ENCODE results near the gene SPRN. TPM values are rescaled to one million over a fixed set of nuclear protein-coding genes. Genes with fewer than 3 reads are reported as not detected.
"Not testable (repeated sequence)": the region's sequence is repeated elsewhere in the genome, so short reads cannot be mapped to it uniquely, and the experiment has no call there.

SPRN gene
- total RNA-seq, 1 donor from 2014 or later, result not detected

GRCh38 chr10:133448120-133448519 lies 23.7 kb upstream of the SPRN start:
- no peak overlapping the region for H3K4me3 Mint-ChIP-seq
- no peak for DNase-seq
- intact Hi-C loops (cut with micrococcal nuclease), result loop anchor here (10.0 kb wide), 1 partner anchor 47 kb away; no protein-coding TSS in a partner anchor
- peaks cover 26% of the 10 kb centered on the region for H3K9me3 Mint-ChIP-seq
- H3K27me3 Mint-ChIP-seq, result no peaks in the 10 kb centered on the region
- H3K36me3 Mint-ChIP-seq (ENCODE audit: low read depth), result peaks cover 7% of the 10 kb centered on the region
- H3K27ac Mint-ChIP-seq, result no peak overlapping the region
- no peaks in the 10 kb centered on the region for H3K4me1 Mint-ChIP-seq

- Mint-ChIP-seq H3K27me3 (no peaks in the 10 kb centered on the region), H3K27ac (no peak overlapping the region), H3K4me3 (no peak overlapping the region), H3K9me3 (peaks cover 26% of the 10 kb centered on the region), H3K36me3 (ENCODE audit: low read depth) (peaks cover 7% of the 10 kb centered on the region), H3K4me1 (peaks cover 10% of the 10 kb centered on the region)
- intact Hi-C loops (cut with micrococcal nuclease), result loop anchor here (10.0 kb wide), 1 partner anchor 48 kb away; no protein-coding TSS in a partner anchor
- DNase-seq, result no peak
These were observed 22.6 kb upstream of the SPRN start for GRCh38 chr10:133446979-133447378.

GRCh38 chr10:133445751-133446708 lies 21.6 kb upstream of the SPRN start:
- H3K27me3 Mint-ChIP-seq, result no peaks in the 10 kb centered on the region
- peaks cover 12% of the 10 kb centered on the region for H3K4me1 Mint-ChIP-seq
- no peak for DNase-seq
- peaks cover 26% of the 10 kb centered on the region for H3K9me3 Mint-ChIP-seq
- peaks cover 7% of the 10 kb centered on the region for H3K36me3 Mint-ChIP-seq (ENCODE audit: low read depth)
- H3K4me3 Mint-ChIP-seq, result no peak overlapping the region
- intact Hi-C loops (cut with micrococcal nuclease), result loop anchor here (10.0 kb wide), 1 partner anchor 49 kb away; no protein-coding TSS in a partner anchor
- H3K27ac Mint-ChIP-seq, result no peak overlapping the region

- H3K9me3 Mint-ChIP-seq, result peaks cover 26% of the 10 kb centered on the region
- H3K4me1 Mint-ChIP-seq, result peaks cover 12% of the 10 kb centered on the region
- H3K4me3 Mint-ChIP-seq, result no peak overlapping the region
- peaks cover 7% of the 10 kb centered on the region for H3K36me3 Mint-ChIP-seq (ENCODE audit: low read depth)
- H3K27ac Mint-ChIP-seq, result no peak overlapping the region
- intact Hi-C loops (cut with micrococcal nuclease), result loop anchor here (10.0 kb wide), 1 partner anchor 50 kb away; no protein-coding TSS in a partner anchor
- no peak for DNase-seq
- no peaks in the 10 kb centered on the region for H3K27me3 Mint-ChIP-seq
These were observed 20.9 kb upstream of the SPRN start for GRCh38 chr10:133445268-133445732.

- Mint-ChIP-seq H3K27me3 (no peaks in the 10 kb centered on the region), H3K27ac (no peak overlapping the region), H3K9me3 (peaks cover 26% of the 10 kb centered on the region), H3K4me3 (no peak overlapping the region), H3K36me3 (ENCODE audit: low read depth) (peaks cover 7% of the 10 kb centered on the region), H3K4me1 (peaks cover 12% of the 10 kb centered on the region)
- intact Hi-C loops (cut with micrococcal nuclease), result loop anchor here (10.0 kb wide), 1 partner anchor 50 kb away; no protein-coding TSS in a partner anchor
- DNase-seq, result no peak
These were observed 20.2 kb upstream of the SPRN start for GRCh38 chr10:133444342-133445267.

GRCh38 chr10:133442967-133443924 lies 18.8 kb upstream of the SPRN start:
- no peak for DNase-seq
- H3K4me3 Mint-ChIP-seq, result no peak overlapping the region
- peaks cover 14% of the 10 kb centered on the region for H3K9me3 Mint-ChIP-seq
- intact Hi-C loops (cut with micrococcal nuclease), result loop anchor here (10.0 kb wide), 1 partner anchor 52 kb away; no protein-coding TSS in a partner anchor
- no peak overlapping the region for H3K27ac Mint-ChIP-seq
- peaks cover 14% of the 10 kb centered on the region for H3K4me1 Mint-ChIP-seq
- peaks cover 7% of the 10 kb centered on the region for H3K36me3 Mint-ChIP-seq (ENCODE audit: low read depth)
- H3K27me3 Mint-ChIP-seq, result no peaks in the 10 kb centered on the region

GRCh38 chr10:133442191-133442966 lies 18.0 kb upstream of the SPRN start:
- Mint-ChIP-seq H3K27ac (no peak overlapping the region), H3K36me3 (ENCODE audit: low read depth) (peaks cover 3% of the 10 kb centered on the region), H3K4me1 (peaks cover 14% of the 10 kb centered on the region), H3K9me3 (peaks cover 6% of the 10 kb centered on the region), H3K4me3 (peak overlapping the region; percentile 32), H3K27me3 (peaks cover under 1% of the 10 kb centered on the region)
- intact Hi-C loops (cut with micrococcal nuclease), result loop anchor here (10.0 kb wide), 1 partner anchor 52 kb away; no protein-coding TSS in a partner anchor
- DNase-seq, result peak; percentile 58

- Mint-ChIP-seq H3K9me3 (peaks cover 3% of the 10 kb centered on the region), H3K4me3 (no peak overlapping the region), H3K27ac (no peak overlapping the region), H3K4me1 (peaks cover 14% of the 10 kb centered on the region), H3K36me3 (ENCODE audit: low read depth) (peaks cover 3% of the 10 kb centered on the region), H3K27me3 (peaks cover 4% of the 10 kb centered on the region)
- intact Hi-C loops (cut with micrococcal nuclease), result loop anchor here (10.0 kb wide), 1 partner anchor 53 kb away; no protein-coding TSS in a partner anchor
- peak; percentile 46 for DNase-seq
These were observed 17.4 kb upstream of the SPRN start for GRCh38 chr10:133441780-133442179.

GRCh38 chr10:133441356-133441755 lies 16.9 kb upstream of the SPRN start:
- not testable (repeated sequence) for H3K27ac Mint-ChIP-seq; H3K36me3 Mint-ChIP-seq (ENCODE audit: low read depth); H3K27me3 Mint-ChIP-seq; DNase-seq; H3K4me3 Mint-ChIP-seq; H3K9me3 Mint-ChIP-seq
- H3K4me1 Mint-ChIP-seq, result peaks cover 14% of the 10 kb centered on the region
- intact Hi-C loops (cut with micrococcal nuclease), result loop anchor here (10.0 kb wide), 1 partner anchor 53 kb away; no protein-coding TSS in a partner anchor

- H3K9me3 Mint-ChIP-seq, result no peaks in the 10 kb centered on the region
- H3K4me3 Mint-ChIP-seq, result no peak overlapping the region
- H3K4me1 Mint-ChIP-seq, result peaks cover 14% of the 10 kb centered on the region
- intact Hi-C loops (cut with micrococcal nuclease), result loop anchor here (10.0 kb wide), 1 partner anchor 54 kb away; no protein-coding TSS in a partner anchor
- peaks cover 9% of the 10 kb centered on the region for H3K27me3 Mint-ChIP-seq
- no peak for DNase-seq
- no peak overlapping the region for H3K27ac Mint-ChIP-seq
- H3K36me3 Mint-ChIP-seq (ENCODE audit: low read depth), result peaks cover 3% of the 10 kb centered on the region
These were observed 16.3 kb upstream of the SPRN start for GRCh38 chr10:133440633-133441285.

Data from activated CD4-positive, alpha-beta T cell treated with anti-CD3 and anti-CD28 coated beads, Interleukin-2, amount 10 ng/mL, durations not matched to agents 24 days and 14 days (primary cell).